Measurements from ENCODE around the gene APELA.
"Not testable (repeated sequence)": the region's sequence is repeated elsewhere in the genome, so short reads cannot be mapped to it uniquely, and the experiment has no call there.

The APELA gene, protein sequence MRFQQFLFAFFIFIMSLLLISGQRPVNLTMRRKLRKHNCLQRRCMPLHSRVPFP

DNA sequence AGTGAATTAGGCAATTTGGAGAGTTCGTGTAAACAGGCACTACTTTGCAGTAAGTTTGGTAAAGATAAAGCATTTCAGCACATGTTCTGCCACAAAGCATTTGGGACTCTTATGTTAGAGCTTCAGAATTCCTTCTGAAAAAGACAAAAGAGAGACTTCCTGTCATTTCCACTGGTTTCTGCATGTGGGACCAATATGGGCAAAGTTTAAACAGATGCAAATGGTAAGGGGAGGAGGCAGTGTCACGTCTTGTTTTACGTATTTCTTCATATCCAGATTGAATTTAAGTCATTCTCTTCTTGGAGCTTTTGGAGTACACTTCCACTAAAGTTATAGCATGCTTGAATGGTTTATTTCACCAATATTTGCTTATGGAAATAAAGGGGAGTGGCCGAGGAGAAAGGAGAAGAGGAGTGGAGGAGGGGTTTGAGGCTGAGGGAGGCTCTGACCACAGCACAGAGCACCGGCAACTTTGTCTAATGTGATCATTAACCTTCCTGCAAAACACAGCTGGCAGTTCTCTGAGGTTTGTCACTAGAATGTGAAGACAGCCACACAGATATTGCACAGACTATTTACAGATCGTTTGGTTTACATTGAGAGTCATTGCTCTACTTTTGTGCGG is at the start of gene APELA:
APELA (plus strand) TSS at position 479 of the 625 bp plus-strand sequence. CDS start 154 bp downstream, outside the sequence.
- no peak for DNase-seq (ENCODE audit: low spot score)

DNA sequence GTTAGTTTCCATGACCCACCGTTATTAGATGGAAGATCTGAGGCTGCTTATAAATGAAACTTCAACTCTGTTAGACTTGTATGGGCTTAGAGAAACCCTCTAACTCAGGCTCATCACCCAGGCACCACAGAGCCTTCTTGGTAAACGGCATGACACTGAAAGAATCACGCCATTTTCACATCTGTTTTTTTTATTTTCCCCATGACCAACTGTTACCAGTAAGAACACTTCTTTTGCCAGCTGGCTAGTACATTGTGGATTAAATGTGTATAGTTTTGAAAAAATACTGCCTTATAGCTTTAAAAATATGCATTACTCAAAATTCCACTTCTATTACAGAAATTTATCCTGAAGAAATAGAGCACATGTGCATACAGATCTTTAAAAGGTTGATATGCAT is 48.0 kb upstream of the APELA start:
- DNase-seq (ENCODE audit: low spot score), result no peak

DNA sequence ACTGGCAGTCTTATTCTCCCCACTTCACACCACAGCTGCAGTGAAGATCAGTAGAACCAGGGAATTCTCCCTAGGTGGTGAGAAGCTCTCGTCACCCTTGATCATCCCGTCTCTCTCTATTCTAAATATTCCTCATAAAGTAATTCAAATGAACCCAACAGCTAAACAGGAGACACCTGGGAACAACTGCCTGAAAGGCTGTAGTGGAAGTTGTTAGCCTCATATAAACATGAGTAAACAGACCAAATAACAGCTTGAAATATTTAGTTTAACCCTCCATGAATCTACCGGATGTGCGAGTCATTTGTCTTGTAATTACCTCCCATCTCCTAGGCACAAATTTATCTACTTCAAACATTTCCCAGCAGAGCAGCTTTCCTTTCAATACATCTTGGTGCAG is 30.4 kb upstream of the APELA start:
- no peak for DNase-seq (ENCODE audit: low spot score)

DNA sequence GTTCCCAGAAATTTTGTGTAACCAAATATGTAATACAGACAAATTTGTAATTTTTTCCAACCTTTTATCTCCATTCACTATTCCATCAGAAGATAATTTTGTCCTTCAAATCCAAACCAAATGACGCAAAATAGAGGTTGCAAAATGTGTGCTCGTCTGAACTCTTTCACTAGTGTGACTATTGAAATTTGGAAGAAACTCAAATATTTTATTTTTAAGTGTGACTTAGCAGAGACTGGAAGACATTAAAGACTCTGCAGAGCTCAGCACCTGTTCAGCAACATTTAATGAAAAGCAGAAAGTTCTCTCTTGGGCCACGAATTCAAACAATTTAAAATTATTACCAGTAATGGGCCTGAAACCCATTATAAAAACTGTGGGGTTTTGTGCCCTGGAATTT is 30.0 kb upstream of the APELA start:
- no peak for DNase-seq (ENCODE audit: low spot score)

DNA sequence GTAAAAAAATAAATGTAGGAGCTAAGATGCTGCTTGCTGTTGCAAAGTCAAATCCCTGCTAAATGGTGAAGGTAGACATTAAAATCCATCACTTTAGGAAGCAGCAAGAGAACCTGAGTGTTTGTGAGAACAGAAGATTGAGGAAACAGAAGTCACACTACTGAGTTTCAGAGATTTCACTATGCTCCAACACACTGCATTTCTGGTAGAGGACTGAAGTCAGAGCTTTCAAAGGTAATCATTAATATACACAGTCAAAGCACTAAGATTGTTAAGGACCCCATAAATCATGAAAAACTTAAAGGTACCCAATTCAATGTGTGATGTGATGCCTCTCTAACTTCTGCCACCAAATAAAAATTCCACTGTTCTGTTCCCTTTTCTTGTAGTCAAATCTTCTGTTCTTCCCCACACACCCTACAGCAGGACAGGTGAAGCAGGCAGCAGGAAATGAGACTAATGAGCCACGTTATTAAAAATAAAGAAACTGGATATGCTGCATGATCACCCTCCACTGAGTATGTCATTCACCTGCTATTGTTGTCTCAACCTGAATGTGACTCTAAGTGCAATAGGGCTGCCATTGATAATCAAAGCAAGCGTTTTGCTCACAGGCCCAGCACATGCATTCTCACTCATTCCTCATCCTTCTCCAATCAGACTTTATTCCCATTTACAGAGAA is 28.9 kb upstream of the APELA start:
- DNase-seq (ENCODE audit: low spot score), result no peak

DNA sequence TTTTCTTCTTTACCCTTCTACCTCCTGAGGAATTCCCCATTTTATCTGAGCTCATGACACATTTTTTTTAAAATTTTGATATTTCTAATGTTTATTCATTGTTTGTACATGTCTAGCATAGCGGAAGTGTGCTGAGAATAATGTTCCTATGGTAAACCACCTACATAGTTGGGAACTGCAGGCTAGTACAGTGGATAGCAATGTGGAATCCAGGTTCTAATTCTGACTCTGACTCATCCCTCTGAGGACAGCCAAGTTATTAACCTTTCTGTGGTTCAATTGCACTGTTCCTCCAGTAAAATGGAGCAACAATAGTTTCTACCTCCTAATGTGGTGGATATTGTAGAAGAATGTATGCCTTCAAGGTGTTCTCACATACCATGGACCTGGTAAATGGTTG is 20.6 kb upstream of the APELA start:
- no peak for DNase-seq (ENCODE audit: low spot score)

DNA sequence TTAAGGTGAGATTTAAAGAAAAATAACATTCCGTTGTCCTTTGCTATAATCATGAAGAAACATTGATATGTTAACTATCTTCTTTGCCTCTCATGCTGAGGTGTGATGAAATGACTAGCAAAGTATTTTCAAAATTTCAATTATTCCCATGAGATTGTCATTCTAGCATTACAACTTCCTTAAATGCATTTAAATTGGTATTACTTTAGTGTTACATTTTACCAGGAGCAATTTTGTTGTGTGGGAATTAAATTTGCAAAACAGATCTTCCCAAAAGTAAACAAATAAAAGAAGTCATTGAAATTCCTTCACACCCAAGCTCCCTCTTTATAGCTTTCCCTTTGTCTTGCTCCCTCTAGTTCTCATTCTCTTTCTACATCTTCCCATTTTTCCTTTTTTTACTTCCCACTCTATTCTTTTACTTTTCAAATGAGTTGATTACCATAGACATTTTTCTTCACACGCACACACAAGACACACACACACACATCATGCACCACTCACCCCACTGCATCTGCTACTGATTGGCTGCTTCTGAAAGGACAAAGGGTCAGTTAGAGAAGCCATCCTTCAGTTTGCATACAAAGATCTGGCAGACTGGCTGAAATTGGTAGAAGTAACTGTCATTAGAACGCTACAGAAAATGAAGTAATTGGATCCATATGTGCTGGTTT is 10.0 kb upstream of the APELA start:
- DNase-seq (ENCODE audit: low spot score), result no peak

DNA sequence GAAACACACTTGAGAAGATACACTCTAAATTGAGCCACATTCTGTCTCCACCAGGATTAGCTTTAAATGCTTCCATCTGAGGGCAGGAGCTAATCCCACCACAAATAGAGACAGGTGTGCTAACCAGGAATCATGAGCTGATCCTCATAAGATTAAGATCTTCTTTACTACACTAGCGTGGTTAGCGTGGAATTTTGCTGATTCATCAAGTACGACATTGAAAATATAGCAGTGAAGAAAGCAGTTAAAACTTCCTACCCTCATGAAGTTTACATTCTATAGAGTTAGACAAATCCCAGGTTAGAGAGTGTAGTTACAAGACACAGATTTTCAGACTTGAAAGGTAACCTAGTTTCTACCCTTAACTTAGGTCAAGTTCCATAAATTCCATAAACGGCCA is 5.3 kb upstream of the APELA start:
- DNase-seq (ENCODE audit: low spot score), result no peak

DNA sequence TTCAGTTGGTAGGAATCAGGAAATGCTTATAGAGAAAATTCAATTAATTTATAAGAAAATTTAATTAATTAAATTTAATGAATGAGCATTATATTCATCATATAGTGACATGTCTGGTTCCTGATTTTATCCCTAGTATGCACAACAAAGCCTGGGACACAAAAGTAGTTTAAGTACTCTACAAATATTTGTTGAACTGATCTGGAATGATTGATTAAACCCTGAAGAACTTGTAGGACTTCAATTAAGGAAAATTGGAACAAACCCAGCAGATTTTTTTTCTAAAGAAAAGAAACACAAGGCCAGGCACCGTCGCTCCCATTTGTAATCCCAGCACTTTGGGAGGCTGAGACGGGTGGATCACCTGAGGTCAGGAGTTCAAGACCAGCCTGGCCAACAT is 4.5 kb upstream of the APELA start:
- DNase-seq (ENCODE audit: low spot score), result no peak

DNA sequence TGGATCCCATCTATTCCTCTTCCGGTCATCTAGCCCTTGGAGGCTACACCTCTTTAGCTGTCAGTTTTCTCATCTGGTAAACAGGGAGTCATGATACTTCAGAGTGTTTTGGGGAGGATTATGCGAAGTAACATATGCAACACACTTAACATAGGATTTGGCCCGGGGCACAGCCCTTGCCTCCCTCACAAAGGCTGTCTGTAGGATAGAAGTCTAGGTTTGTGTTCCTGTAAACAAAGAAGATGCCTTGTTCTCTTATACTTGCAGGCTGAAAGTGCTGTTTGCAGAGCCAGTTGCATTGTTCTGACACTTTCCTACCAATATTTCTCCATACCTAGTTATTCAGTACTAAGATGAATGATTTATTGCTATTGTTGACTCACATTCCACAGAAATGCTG is 2.2 kb upstream of the APELA start:
- DNase-seq (ENCODE audit: low spot score), result no peak

DNA sequence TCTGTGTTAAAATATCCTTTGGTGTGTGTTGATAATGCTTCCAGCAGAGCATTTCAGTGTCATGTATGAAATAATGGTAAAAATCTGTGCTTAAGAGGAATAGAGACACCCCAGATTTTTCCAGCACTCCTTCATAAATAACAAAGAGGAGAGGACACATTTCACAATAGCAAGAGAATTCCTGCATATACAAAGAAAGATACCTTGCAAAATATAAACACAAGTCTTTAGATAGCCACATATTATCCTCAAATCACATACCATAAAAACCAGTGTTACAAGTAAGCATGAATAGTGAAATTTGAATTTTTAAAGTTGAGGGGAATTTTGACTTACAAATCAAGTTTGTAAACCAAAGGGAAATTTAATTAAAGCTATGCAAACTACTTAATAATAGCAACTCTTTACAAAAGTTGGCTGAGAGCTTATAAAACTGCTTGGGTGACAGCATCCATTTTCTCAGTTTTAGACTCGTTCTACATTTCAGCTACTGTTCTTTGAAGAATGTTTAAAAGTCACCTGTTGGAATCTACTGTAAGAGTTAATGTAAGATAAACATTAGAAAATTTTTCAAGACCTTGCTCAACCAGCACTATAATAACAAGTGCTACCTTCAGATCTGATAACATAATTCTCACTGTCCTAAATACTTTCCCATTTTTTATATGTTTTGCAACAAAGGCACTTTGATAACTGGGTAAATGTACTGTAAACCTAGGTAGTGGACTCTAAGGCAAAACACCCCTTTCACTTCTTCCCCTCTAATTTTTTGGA is 3.7 kb downstream of the APELA start:
- DNase-seq (ENCODE audit: low spot score), result no peak

DNA sequence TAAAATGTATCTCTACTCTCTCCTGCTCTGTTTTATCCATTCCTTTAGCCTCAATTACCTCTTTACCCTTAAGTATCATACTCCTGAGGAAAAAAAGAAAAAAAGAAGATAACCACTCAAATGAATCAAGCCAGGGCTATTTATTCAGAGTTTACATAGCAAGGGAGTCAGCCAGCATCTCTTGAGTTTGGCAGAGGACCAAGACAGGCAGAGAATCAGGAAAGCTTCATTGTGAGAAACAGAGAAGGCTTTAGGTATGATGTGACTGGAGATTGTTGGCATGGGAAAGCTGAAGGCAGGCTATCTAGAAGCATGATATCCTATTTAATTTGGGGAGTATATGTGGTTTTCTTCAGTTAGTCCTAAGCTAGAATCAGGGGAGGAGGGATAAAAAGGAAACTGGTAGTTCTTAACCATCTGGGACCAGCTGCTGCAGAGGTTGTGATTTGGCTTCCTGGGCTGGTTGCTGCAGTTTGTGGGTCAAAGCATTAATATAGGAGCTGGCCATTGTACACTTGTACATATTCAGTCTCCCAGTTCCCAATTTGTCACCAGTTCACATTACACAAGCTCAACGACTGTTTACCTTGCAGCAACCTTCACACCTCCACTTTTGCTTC is 11.2 kb downstream of the APELA start:
- no peak for DNase-seq (ENCODE audit: low spot score)

DNA sequence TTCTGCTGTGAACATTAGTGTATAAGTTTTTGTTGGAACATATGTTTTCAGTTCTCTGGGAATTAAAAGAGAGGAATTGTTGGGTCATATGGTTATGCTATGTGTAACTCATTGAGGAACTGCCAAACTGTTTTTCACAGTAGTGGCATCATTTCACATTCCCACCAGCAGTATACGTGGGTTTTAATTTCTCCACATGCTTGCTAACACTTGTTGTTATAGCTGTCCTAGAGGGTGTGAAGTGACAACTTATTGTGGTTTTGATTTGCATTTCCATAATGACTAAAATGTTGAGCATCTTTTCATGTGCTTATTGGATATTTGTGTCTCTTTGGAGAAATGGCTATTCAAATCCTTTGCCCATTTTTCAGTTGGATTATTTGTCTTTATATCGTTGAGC is 13.7 kb downstream of the APELA start:
- DNase-seq (ENCODE audit: low spot score), result no peak

DNA sequence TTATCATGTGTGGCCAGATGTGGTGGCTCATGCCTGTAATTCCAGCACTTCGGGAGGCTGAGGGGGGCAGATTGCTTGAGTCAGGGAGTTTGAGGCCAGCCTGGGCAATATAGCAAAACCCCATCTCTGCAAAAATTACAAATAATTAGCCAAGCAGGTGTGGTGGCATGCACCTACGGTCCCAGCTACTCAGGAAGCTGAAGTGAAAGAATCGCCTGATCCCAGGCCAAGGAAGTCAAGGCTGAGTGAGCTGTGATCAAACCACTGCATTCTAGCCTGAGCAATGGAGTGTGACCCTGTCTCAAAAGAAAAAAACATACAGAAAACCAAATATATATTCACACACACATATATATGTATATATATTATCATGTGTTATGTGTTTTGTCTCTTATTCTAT is 15.0 kb downstream of the APELA start:
- no peak for DNase-seq (ENCODE audit: low spot score)

DNA sequence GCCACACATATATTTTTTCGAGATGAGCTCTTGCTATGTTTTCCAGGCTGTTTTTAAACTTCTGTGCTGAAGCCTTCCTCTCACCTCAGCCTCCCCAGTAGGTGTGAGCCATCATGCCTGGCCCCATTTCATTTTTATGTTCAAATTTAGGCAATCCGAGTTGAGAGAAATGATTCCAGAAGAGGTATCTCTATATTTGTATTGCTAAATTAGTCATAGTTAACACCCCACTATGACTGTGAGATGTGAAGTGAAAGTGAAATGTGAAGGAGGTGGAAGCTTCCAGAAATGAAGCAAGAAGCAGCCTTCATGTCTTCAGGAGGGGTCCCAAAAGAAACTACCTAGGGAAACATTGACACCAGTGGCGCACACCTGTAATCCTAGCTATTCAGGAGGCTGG is 17.7 kb downstream of the APELA start:
- no peak for DNase-seq (ENCODE audit: low spot score)

DNA sequence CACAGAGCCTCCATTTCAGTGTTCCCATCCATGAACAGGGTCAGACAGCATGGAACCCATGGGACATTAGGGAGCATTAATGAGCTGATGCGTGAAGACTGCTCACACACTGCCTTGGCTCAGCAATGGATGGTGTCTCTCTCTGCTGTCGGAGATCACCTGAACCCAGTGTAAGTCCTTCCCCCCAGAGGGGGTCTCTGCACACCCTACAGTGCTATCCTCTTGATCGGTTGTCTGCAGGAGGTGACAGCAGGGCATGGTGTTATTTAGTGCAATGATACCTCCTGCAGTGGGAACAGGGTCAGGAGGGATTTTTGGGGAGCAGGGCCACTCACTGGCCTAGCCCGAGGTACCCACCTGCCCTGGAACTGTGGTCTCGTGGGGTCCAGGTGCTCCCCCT is 25.6 kb downstream of the APELA start:
- DNase-seq (ENCODE audit: low spot score), result no peak

DNA sequence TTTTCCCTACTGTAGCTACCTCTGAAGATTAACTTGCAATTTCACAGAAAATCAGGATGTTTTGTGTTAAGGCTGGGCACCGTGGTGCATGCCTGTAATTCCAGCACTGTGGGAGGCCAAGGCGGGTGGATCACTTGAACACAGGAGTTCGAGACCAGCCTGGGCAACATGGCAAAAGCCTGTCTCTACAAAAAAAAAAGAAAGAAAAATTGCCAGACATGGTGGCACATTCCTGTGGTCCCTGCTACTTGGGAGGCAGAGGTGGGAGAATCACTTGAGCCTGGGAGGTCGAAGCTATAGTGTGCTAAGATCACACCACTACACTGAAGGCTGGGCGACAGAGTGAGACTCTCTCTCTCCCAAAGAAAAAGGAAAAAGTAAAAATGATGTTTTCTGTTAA is 27.4 kb downstream of the APELA start:
- DNase-seq (ENCODE audit: low spot score), result no peak

DNA sequence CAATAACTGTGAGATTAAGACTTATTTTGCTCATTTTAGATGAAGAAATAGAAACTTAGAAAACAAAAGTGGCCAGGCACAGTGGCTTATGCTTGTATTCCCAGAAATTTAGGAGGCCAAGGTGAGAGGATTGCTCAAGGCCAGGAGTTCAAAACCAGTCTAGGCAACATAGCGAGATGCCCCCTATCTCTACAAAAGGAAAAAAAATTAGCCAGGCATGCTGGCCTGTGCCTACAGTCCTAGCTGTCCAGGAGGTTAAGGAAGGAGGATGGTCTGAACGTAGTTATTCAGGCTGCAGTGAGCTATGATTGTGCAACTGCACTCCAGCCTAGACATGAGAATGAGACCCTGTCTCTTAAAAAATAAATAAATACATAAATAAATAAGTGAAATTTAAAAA is 28.0 kb downstream of the APELA start:
- DNase-seq (ENCODE audit: low spot score), result no peak

DNA sequence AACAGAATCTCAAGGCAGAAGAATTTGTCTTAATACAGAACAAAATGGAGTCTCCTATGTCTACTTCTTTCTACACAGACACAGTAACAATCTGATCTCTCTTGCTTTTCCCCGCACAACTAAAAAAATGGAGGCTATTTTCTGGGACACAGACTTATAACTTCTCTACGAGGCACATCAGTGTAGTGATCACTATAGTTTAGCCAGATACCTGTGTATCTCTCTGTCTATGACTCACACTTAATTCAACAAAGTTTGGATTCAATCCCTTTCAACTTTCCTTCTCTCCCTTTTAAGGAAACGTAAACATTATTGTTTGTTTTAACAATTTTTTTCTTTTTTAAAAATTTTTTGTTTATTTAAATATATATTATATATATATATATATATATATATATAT is 29.4 kb downstream of the APELA start:
- DNase-seq (ENCODE audit: low spot score), result no peak

DNA sequence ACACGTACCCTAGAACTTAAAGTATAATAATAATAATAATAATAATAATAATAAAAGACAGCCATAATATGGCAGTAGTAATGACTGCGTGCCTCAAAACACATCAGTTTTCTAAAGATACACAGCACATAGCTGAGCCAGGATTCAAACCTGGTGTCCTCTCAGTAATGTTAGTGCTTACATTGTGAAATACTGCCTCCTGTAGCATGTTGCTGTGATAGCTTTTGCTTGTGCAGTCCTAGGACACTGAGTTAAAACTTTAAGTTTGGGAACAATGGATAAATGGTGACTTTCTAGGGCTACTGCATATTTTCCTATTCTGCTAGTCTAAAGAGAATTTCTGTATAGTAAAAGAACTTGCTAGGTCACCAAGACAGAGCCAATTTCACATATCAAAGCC is 36.5 kb downstream of the APELA start:
- not testable (repeated sequence) for DNase-seq (ENCODE audit: low spot score)

DNA sequence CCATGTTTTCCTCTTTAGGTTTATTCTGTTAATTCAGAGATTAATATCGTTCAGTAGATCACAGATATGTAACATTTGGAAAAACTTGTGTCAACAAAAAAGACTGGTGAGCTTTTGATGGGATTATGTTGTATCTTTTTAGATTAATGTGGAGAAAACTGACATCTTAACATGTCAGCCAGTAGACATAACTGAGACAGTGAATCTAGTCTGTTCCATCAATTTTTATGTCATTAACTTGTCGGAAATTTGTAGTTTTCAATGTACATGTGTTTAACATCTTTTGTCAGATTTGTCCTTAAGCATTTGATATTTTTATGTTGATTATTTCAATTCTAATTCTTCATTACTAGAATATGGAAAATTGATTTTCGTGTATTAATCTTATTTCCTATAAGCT is 42.0 kb downstream of the APELA start:
- DNase-seq (ENCODE audit: low spot score), result no peak

DNA sequence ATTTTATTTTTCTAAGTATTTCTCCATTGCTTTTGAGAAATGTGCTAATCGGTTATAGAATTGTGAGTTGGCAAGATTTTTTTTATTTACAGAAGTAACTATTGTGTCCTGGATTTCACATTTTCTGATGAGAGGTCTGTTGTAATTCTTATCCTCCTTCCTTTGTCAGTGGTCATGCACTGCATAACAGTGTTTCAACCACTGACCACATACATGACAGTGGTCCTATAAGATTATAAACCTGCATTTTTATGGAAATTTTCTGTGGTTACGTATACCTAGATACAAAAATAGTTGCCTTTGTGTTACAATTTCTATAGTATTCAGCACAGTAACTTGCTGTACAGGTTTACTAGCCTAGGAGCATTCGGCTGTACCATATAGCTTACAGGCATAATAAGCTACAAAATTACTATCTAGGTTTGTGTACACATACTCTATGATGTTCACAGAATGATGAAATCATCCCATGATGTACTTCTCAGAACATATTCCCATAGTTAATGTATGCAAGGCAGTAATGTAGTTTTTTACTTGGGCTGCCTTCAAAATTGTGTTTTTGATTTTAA is 47.8 kb downstream of the APELA start:
- DNase-seq (ENCODE audit: low spot score), result no peak

All from LoVo (cell line).